ENCODE data around the gene HOXB3. TPM values are rescaled to one million over a fixed set of nuclear protein-coding genes. Genes with fewer than 3 reads are reported as not detected.

Gene HOXB3
- total RNA-seq, 4 donors from 2014 or later, result 4.0 to 12.4 (median 4.9) TPM

- TF ChIP-seq, protein P1, sequence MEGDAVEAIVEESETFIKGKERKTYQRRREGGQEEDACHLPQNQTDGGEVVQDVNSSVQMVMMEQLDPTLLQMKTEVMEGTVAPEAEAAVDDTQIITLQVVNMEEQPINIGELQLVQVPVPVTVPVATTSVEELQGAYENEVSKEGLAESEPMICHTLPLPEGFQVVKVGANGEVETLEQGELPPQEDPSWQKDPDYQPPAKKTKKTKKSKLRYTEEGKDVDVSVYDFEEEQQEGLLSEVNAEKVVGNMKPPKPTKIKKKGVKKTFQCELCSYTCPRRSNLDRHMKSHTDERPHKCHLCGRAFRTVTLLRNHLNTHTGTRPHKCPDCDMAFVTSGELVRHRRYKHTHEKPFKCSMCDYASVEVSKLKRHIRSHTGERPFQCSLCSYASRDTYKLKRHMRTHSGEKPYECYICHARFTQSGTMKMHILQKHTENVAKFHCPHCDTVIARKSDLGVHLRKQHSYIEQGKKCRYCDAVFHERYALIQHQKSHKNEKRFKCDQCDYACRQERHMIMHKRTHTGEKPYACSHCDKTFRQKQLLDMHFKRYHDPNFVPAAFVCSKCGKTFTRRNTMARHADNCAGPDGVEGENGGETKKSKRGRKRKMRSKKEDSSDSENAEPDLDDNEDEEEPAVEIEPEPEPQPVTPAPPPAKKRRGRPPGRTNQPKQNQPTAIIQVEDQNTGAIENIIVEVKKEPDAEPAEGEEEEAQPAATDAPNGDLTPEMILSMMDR (IDR thresholded peaks at IDR 0.05; ENCODE audit: low read depth), result no peak
Observed at GRCh38 chr17:48577330-48577945, 12.6 kb downstream of the HOXB3 start.

DNA sequence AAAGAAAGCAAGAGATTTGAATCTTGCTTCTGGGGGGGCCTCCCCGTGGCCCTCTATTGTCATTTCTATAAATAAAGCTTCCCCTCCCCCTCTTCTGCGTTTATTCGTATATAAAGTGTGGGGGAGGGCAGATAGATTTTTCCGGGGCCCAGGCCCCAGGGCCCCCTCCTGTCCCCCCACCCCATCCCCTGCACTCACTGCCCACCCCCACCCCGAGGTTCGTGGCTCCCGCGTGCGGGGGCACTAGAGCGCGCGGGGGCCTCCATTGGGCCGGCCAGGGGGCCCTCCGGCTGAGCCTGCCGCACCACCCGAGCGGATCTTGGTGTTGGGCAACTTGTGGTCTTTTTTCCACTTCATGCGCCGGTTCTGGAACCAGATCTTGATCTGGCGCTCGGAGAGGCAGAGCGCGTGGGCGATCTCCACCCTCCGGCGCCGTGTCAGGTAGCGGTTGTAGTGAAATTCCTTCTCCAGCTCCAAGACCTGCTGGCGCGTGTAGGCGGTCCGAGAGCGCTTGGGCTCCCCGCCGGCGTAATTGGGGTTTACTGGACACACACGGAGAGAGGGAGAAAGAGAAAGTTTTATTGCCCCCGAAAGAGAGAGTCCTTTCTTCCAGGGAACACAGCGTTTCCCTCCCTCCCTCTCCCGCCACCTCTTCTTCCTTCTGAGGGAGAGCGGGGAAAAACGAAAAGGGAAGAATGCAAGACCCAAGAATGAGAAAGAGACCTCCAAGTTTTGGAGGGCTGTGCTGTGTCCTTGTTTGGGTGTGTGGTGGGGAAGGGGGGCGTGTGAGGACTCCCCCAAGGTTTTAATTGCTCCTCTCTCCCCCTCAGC is 13.3 kb downstream of the HOXB3 start:
- TF ChIP-seq, protein P1 (IDR thresholded peaks at IDR 0.05; ENCODE audit: low read depth), result no peak

GRCh38 chr17:48575673-48576478 is 14.2 kb downstream of the HOXB3 start:
- TF ChIP-seq, protein P1 (IDR thresholded peaks at IDR 0.05; ENCODE audit: low read depth), result no peak

GRCh38 chr17:48575066-48575582 is 14.9 kb downstream of the HOXB3 start:
- TF ChIP-seq, protein P1 (IDR thresholded peaks at IDR 0.05; ENCODE audit: low read depth), result no peak

GRCh38 chr17:48574505-48575065 is 15.5 kb downstream of the HOXB3 start:
- TF ChIP-seq, protein P1 (IDR thresholded peaks at IDR 0.05; ENCODE audit: low read depth), result no peak

DNA sequence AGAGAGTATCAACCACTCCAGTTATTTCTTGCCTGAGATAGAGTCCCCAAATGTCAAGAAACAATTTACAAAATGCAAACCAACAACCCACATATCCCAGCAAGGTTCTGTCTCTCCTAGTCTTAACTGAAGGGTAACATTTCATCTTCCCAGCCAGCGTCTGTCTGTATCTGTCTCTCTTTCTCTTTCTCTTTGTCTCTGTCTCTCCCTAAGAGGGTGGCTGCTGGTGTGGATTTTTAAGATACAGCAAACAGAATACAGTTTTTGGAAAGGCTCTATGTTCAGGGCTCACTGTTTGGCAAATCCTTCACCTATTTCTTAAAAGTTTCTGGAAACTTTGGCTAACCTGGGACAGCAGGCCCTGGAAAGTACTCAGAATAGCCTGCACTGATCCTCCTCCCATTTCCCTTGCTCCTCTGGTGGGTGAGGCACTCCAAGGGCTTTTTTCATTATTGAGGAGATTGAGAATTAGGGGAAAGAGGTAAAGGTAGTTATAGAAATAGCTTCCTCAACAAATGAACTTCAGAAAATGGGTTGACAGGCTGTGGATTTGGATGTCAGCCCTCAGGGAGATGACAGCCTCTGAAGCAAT is 18.1 kb downstream of the HOXB3 start:
- TF ChIP-seq, protein P1 (IDR thresholded peaks at IDR 0.05; ENCODE audit: low read depth), result no peak

Measured in subcutaneous adipose tissue (tissue), 4 donors.